GM12878 (cell line): Measurements from ENCODE around the gene MDH1.

ENCODE experiments used
- CTCF ChIP-seq, 3 experiments: IDR thresholded peaks in 2 of 3; conservative IDR thresholded peaks in 1 of 3; 2 replicates each; pipeline ENCODE4 v1.5.1; 2011; ENCODE audit warnings: low read depth in 3 of 3, low read length in 3 of 3, mild to moderate bottlenecking in 3 of 3, control low read depth in 2 of 3, moderate library complexity in 2 of 3, inconsistent platforms in 1 of 3, mixed read lengths in 1 of 3; ENCODE audit not compliant: control insufficient read depth in 2 of 3, insufficient read depth in 1 of 3; ENCODE audit errors: extremely low read depth in 1 of 3
- ESRRA ChIP-seq: IDR thresholded peaks from 2 replicates; pipeline ENCODE4 v1.6.1; 2012; ENCODE audit warnings: mild to moderate bottlenecking, low read length, improper control_type of control experiment
- EZH2 ChIP-seq: IDR thresholded peaks from 2 replicates; pipeline ENCODE4 v1.6.1; 2012; ENCODE audit warnings: low read depth, mild to moderate bottlenecking, control low read depth, inconsistent platforms, low read length, borderline replicate concordance; ENCODE audit not compliant: control insufficient read depth
- HDAC2 ChIP-seq: fragments of 200-600 bp; sonication (generic); IDR thresholded peaks from 2 replicates; pipeline ENCODE4 v1.6.1; 2017
- MTA3 ChIP-seq: IDR thresholded peaks from 2 replicates; pipeline ENCODE4 v1.6.1; 2012; ENCODE audit warnings: low read length, inconsistent platforms, borderline replicate concordance
- MYB ChIP-seq: fragments of 150-350 bp; IDR thresholded peaks from 2 replicates; pipeline ENCODE4 v1.6.1; 2014; ENCODE audit warnings: mild to moderate bottlenecking, low read depth, low read length, borderline replicate concordance
- MYC ChIP-seq: IDR thresholded peaks from 2 replicates; pipeline ENCODE4 v1.6.1; 2011; ENCODE audit warnings: mild to moderate bottlenecking, low read length, moderate library complexity, inconsistent platforms; ENCODE audit not compliant: insufficient read depth, insufficient replicate concordance, insufficient read length, severe bottlenecking
- POLR2A ChIP-seq: IDR thresholded peaks from 2 replicates; pipeline ENCODE4 v1.6.1; 2011; ENCODE audit warnings: low read depth, mild to moderate bottlenecking, low read length
- POLR2AphosphoS5 ChIP-seq: IDR thresholded peaks from 2 replicates; pipeline ENCODE4 v1.6.1; 2011; ENCODE audit warnings: mild to moderate bottlenecking, low read length, inconsistent platforms
- RBBP5 ChIP-seq: fragments of 200-600 bp; sonication (generic); conservative IDR thresholded peaks from 2 replicates; pipeline ENCODE4 v1.6.1; 2016
- RFX5 ChIP-seq: IDR thresholded peaks from 2 replicates; pipeline ENCODE4 v1.6.1; 2011; ENCODE audit warnings: low read depth, low read length, improper control_type of control experiment
- SMAD1 ChIP-seq: fragments of 450-650 bp; IDR thresholded peaks from 2 replicates; pipeline ENCODE4 v1.6.1; 2018; ENCODE audit warnings: mild to moderate bottlenecking, low read depth; ENCODE audit not compliant: partially characterized antibody
- STAT1 ChIP-seq: fragments of 450-650 bp; conservative IDR thresholded peaks from 2 replicates; pipeline ENCODE4 v1.6.1; 2014; ENCODE audit warnings: antibody characterized with exemption, mild to moderate bottlenecking

GRCh38 chr2:63613391-63613901 is 24.7 kb downstream of the MDH1 start:
- no peak for TF ChIP-seq HDAC2
- no peak for TF ChIP-seq POLR2A
- no peak for TF ChIP-seq CTCF (IDR thresholded peaks at IDR 0.05 in 2 of 3, conservative IDR thresholded peaks at IDR 0.05 in 1 of 3; ENCODE audit: control insufficient read depth in 2 of 3, extremely low read depth in 1 of 3, insufficient read depth in 1 of 3, low read depth in 3 of 3, low read length in 3 of 3)
- no peak for TF ChIP-seq POLR2AphosphoS5
- TF ChIP-seq EZH2 = no peak
- no peak for TF ChIP-seq STAT1
- TF ChIP-seq MYB = no peak
- TF ChIP-seq SMAD1 = no peak
- no peak for TF ChIP-seq ESRRA
- no peak for TF ChIP-seq MYC
- no peak for TF ChIP-seq RFX5
- TF ChIP-seq MTA3 = no peak
- no peak for TF ChIP-seq RBBP5
